ENCODE results near the gene SLC7A4.
"Not testable (repeated sequence)": the region's sequence is repeated elsewhere in the genome, so short reads cannot be mapped to it uniquely, and the experiment has no call there.

Gene SLC7A4

GRCh38 chr22:21010426-21011113 lies 21.8 kb downstream of the SLC7A4 start:
- Histone ChIP-seq H3K4me3 (ENCODE audit: low read depth, low read length) (no peak overlapping the region), H3K36me3 (peaks cover 30% of the 10 kb centered on the region), H3K27ac (no peak overlapping the region), H3K9me3 (ENCODE audit: severe bottlenecking) (no peaks in the 10 kb centered on the region), H3K27me3 (ENCODE audit: insufficient read depth, low read depth, severe bottlenecking) (no peaks in the 10 kb centered on the region)
- no peak for DNase-seq
- TF ChIP-seq, protein P1, sequence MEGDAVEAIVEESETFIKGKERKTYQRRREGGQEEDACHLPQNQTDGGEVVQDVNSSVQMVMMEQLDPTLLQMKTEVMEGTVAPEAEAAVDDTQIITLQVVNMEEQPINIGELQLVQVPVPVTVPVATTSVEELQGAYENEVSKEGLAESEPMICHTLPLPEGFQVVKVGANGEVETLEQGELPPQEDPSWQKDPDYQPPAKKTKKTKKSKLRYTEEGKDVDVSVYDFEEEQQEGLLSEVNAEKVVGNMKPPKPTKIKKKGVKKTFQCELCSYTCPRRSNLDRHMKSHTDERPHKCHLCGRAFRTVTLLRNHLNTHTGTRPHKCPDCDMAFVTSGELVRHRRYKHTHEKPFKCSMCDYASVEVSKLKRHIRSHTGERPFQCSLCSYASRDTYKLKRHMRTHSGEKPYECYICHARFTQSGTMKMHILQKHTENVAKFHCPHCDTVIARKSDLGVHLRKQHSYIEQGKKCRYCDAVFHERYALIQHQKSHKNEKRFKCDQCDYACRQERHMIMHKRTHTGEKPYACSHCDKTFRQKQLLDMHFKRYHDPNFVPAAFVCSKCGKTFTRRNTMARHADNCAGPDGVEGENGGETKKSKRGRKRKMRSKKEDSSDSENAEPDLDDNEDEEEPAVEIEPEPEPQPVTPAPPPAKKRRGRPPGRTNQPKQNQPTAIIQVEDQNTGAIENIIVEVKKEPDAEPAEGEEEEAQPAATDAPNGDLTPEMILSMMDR (IDR thresholded peaks at IDR 0.05; ENCODE audit: low read depth, low read length): no peak

DNA sequence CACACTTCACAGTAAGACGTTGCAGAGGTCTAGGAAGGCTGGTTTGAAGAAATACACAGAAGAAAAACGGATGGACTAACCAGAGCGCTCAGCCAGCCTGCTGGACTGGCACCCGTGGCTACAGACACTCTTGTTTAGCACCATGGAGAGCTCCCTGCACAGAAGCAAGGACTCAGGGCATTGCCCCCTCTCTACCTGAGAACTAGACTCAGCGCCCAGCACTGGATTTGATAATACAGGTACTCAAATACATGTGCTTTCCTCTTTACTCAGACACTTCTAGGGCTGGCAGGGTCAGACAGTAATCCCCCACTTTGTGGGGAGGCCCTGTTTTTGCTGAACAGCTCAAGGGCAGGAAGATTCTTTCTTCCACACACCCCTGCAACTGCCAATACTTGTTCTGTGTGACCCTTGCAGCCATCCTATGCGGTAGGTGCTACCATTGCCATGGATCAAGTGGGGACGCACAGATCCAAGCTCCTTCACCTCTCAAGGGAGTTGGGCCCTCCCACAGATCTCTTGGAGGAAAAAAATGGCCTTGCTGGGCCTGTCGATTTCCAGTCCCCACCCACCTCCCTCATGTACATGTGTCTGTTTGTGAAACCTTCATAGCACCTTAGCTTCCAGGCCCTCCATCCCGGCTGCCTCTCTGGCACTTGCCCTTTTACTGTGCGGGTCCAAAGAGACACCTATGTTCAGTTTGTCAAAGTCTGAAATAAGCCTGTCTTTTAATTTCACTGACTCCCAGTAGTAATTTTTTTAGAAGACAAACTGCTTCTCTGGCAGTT lies 22.5 kb downstream of the SLC7A4 start:
- TF ChIP-seq, protein P1 (IDR thresholded peaks at IDR 0.05; ENCODE audit: low read depth, low read length): no peak
- Histone ChIP-seq H3K36me3 (peaks cover 35% of the 10 kb centered on the region), H3K27ac (no peak overlapping the region), H3K4me3 (ENCODE audit: low read depth, low read length) (no peak overlapping the region), H3K9me3 (ENCODE audit: severe bottlenecking) (no peaks in the 10 kb centered on the region), H3K27me3 (ENCODE audit: insufficient read depth, low read depth, severe bottlenecking) (no peaks in the 10 kb centered on the region)
- DNase-seq: no peak

GRCh38 chr22:21009208-21009607 lies 23.2 kb downstream of the SLC7A4 start:
- not testable (repeated sequence) for DNase-seq; H3K4me3 ChIP-seq (ENCODE audit: low read depth, low read length); H3K27me3 ChIP-seq (ENCODE audit: insufficient read depth, low read depth, severe bottlenecking); H3K9me3 ChIP-seq (ENCODE audit: severe bottlenecking); H3K27ac ChIP-seq
- H3K36me3 ChIP-seq: peaks cover 39% of the 10 kb centered on the region

GRCh38 chr22:21003782-21004181 lies 28.6 kb downstream of the SLC7A4 start:
- H3K27me3 ChIP-seq (ENCODE audit: insufficient read depth, low read depth, severe bottlenecking): no peaks in the 10 kb centered on the region
- H3K4me3 ChIP-seq (ENCODE audit: low read depth, low read length): no peak overlapping the region
- TF ChIP-seq, protein P1 (IDR thresholded peaks at IDR 0.05; ENCODE audit: low read depth, low read length): no peak
- H3K9me3 ChIP-seq (ENCODE audit: severe bottlenecking): no peaks in the 10 kb centered on the region
- DNase-seq: no peak
- H3K36me3 ChIP-seq: peaks cover 64% of the 10 kb centered on the region
- peak overlapping the region; percentile 99; the same call in 1 of the 2 replicates for H3K27ac ChIP-seq

- TF ChIP-seq, protein P1 (IDR thresholded peaks at IDR 0.05; ENCODE audit: low read depth, low read length): no peak
- Histone ChIP-seq H3K27ac (peak within 1 kb of the TSS; percentile 99), H3K4me3 (ENCODE audit: low read depth, low read length) (peak within 1 kb of the TSS; percentile 95), H3K9me3 (ENCODE audit: severe bottlenecking) (no peaks in the 10 kb centered on the region), H3K36me3 (peaks cover 71% of the 10 kb centered on the region), H3K27me3 (ENCODE audit: insufficient read depth, low read depth, severe bottlenecking) (no peaks in the 10 kb centered on the region)
- DNase-seq: peak; percentile 97
Observed at GRCh38 chr22:21001601-21002325, 30.6 kb downstream of the SLC7A4 start, which contains the start of gene THAP7. Gene THAP7 (minus strand): TSS chr22:21002118. CDS start chr22:21001911, 207 bp downstream.

Data from WERI-Rb-1 (cell line).